ENCODE results near the gene PGAP6. TPM values are rescaled to one million over a fixed set of nuclear protein-coding genes. Genes with fewer than 3 reads are reported as not detected.

Gene PGAP6
- total and polyA plus RNA-seq, 2 of the 13 experiments (the other 11 are each of a cell fraction or from before 2014, with no cell fraction given): 52.7 to 136 TPM

GRCh38 chr16:383326-384051 lies 1.7 kb upstream of the PGAP6 start (continued):
- TF ChIP-seq ZNF281 (CRISPR knock-in tag; IDR thresholded peaks at IDR 0.05; ENCODE audit: borderline replicate concordance) (peak; percentile 75; the same call in 1 of the 2 replicates), ARID5B (CRISPR knock-in tag; IDR thresholded peaks at IDR 0.05) (0 out of 2 replicates have a peak, but pooled peaks have one; percentile 24), ZC3H4 (CRISPR knock-in tag; IDR thresholded peaks at IDR 0.05; ENCODE audit: borderline replicate concordance) (0 out of 2 replicates have a peak, but pooled peaks have one; percentile 31), GABPB1 (CRISPR knock-in tag; IDR thresholded peaks at IDR 0.05) (peak; percentile 17), ZNF543 (CRISPR knock-in tag; IDR thresholded peaks at IDR 0.05) (no peak), HDAC1 (CRISPR knock-in tag; IDR thresholded peaks at IDR 0.05) (peak; percentile 37; the same call in 1 of the 2 replicates), REL (CRISPR knock-in tag; conservative IDR thresholded peaks at IDR 0.05) (no peak), ZBTB38 (CRISPR knock-in tag; IDR thresholded peaks at IDR 0.05) (peak; percentile 93), ZBTB33 (CRISPR knock-in tag; IDR thresholded peaks at IDR 0.05) (peak; percentile 92), ZBTB4 (CRISPR knock-in tag; IDR thresholded peaks at IDR 0.05; ENCODE audit: borderline replicate concordance) (peak; percentile 35; the same call in 1 of the 2 replicates), ATRX (CRISPR knock-in tag; IDR thresholded peaks at IDR 0.05; ENCODE audit: borderline replicate concordance) (no peak), PCBP1 (IDR thresholded peaks at IDR 0.05; ENCODE audit: borderline replicate concordance, low read depth, low read length) (0 out of 2 replicates have a peak, but pooled peaks have one; percentile 29), ZNF350 (CRISPR knock-in tag; IDR thresholded peaks at IDR 0.05; ENCODE audit: borderline replicate concordance, low read depth) (no peak), MAFG (CRISPR knock-in tag; IDR thresholded peaks at IDR 0.05) (no peak)
